Peyer's patch (tissue), 4 donors: ENCODE measurements around the gene SRPK3.

Source experiments
- CTCF ChIP-seq, 6 experiments: fragments of 450-650 bp in 4 of 6; fragments of 200-600 bp in 2 of 6; sonication (generic) in 1 of 6; IDR thresholded peaks; one replicate each; pipeline ENCODE4 v1.5.1; 2017 to 2019; ENCODE audit warnings: antibody characterized with exemption in 6 of 6, mild to moderate bottlenecking in 3 of 6, moderate library complexity in 1 of 6
- POLR2A ChIP-seq, 2 donors: fragments of 450-650 bp; IDR thresholded peaks; one replicate each; pipeline ENCODE4 v1.5.1; 2017; ENCODE audit warnings: antibody characterized with exemption in 2 of 2, mild to moderate bottlenecking in 2 of 2, moderate library complexity in 2 of 2

- TF ChIP-seq POLR2A (IDR thresholded peaks at IDR 0.05): no peak
- TF ChIP-seq CTCF (IDR thresholded peaks at IDR 0.05): no peak
These were observed 3.6 kb downstream of the SRPK3 start for GRCh38 chrX:153784325-153784967.
